Measurements from ENCODE around the gene COX20.
A peak's percentile ranks its signal among the peaks of the same experiment; 100 is the strongest.

Gene COX20

DNA sequence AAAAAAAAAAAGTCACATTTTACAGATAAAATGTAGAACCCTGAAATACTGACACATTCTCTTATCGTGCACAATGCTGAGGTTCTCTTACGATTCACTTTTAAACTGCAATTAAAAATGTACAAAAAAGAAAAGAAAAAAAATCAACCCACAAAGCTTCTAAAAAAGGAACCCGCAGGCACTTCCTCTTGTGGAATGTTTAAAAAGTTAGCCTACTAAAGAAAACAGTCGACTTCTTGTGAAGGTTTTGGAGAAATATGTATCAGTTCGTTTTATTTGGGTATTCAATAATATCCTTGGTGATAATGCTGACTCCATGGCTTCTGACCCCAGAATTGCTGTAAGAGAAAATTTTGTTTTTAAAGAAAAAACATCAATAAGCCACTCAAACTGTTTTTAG lies 18.7 kb downstream of the COX20 start:
- no peak for FAIRE-seq

DNA sequence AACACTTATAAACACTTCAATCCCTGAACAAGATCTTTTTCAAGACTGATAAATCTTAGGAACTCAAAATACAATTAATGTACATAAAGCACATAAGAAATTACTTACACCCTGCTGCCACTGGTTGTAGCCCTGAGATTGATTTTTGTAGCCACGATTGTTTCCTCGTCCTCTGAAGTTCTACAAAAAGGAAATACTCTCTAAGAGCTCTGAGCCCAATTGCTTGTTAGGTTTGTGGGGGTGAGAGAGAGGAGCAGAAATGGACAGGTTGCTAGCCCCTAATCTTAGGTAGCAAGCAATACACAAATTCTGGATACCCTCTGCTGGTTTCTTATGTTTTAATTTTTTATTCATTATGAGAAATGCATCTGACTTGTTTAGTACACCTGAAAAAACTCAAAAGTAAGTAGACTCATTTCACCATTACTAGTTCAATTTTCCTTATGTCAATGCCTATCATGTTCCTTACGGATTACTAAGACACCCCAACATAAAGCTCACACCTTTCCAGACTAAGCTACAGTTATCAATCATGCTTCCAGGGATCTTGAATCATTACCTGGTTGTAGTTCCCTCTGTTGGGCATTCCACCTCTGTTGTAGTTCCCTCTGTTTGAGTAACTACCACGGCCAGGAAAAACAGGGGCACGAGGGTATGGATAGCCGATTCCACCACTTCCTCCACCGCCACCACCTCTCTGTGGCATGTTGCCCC lies 19.6 kb downstream of the COX20 start:
- FAIRE-seq = no peak

DNA sequence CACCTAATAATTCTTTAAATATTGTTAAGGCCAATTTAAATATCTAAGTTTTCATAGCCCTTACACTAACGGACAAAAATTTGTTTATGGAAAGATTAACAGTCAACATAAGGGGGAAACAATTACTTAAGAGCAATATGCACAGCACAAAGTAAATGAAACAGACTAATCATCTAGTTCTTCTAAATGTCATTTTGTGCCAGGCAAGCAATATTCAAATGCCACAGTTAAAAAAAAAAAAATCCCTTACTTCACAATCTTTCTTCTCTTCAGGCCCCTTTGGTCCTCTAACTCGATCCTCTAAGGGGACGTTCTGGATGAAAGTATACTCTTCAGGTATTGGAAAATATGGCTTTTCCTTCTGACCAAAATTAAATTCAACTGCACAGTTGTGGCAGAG lies 22.3 kb downstream of the COX20 start:
- FAIRE-seq = no peak

DNA sequence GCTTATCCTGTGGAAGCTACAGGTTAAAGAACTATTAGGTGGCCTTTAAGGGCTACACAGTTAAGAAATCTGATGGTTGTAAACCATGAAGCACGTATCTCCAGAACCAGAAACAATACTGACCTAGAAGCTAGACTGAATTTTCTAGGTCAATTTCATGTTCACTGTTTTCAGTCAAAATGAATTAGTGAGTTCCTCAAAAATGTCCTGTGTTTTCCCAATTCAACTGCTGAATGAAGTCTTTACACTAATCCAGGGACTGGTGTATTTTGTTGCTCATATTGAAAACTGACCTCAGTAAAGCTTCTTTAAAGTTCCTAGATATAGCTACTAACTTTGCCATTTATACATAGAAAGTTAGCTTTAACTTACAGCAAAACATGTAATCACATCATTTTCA lies 22.9 kb downstream of the COX20 start:
- FAIRE-seq = no peak

DNA sequence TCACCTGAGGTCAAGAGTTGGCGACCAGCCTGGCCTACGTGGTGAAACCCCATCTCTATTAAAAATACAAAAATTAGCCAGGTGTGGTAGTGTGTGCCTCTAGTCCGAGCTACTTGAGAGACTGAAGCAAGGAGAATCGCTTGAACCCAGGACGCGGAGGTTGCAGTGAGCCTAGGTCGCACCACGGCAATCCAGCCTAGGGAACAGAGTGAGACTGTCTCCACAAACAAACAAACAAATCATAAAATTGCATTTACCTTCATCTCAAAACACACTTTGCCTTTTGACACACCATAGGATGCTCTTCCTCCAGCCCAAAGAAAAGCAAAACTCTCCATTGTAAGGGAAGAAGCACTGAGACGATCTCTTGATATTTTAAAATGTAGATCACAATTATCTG lies 24.6 kb downstream of the COX20 start:
- no peak for FAIRE-seq

DNA sequence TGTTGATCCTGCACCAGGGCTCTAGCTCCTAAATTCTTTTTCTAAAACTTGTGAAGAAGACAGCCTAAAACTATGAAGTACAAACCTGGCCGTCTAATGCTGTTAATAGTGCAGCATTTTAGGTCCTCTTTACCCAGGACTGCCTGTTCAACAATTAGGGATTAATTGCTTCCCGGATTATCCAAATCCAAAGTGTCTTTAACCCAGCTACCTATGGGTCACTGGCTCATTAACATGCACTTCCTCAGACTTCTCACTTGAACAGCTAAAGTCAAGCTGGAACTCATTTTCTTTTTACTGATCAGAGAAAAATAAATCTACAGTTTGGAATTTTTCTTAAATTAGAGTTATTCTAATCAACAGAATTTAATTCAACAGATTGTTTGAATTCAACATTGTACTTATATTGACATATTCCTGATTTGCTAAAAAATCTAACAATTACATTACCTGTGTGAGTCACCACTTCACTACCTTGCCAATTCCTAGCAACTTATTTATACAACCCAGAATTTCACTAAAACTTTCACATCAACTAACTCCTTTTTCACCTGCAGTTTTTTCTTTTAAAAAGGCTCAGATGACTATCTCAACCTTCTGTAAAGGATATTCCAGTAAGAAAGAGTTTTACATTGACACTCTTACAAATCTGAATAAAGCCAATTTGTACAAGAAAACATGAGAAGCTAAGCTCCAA lies 25.6 kb downstream of the COX20 start:
- no peak for FAIRE-seq

DNA sequence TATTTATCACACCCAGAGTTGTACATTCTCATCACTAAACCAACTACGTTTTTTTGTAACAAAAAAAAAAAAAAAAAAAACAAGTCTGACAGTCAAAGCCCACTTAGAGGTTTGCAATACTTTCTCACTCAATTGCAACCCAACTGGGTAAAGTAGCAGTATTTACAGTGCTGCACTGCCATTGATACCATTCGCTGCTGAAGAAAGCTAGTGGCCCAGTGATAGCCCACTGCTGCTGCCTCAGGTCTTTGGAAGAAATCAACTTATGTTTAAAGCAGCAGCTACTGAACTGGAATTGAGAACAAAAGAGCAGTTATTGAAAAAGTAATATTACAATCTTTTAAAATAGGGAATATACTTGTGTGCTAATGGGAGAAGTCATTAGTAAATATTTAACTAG lies 26.2 kb downstream of the COX20 start:
- FAIRE-seq = no peak

DNA sequence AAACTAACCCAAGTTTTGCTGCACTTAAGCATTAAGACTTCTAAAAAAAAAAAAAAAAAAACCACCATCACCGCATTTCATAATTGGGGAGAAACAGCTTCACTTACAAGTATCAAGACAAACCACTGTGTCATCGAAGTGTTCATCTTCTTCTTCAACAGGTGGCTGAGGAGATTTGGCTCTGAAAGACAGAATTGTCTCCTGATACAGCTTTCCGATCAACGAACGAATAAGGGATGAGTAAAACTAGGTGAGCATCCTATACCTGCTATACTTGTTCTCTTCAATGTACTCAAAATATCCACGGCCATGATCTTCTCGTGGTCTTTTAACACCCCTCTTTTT lies 26.9 kb downstream of the COX20 start:
- FAIRE-seq = no peak

DNA sequence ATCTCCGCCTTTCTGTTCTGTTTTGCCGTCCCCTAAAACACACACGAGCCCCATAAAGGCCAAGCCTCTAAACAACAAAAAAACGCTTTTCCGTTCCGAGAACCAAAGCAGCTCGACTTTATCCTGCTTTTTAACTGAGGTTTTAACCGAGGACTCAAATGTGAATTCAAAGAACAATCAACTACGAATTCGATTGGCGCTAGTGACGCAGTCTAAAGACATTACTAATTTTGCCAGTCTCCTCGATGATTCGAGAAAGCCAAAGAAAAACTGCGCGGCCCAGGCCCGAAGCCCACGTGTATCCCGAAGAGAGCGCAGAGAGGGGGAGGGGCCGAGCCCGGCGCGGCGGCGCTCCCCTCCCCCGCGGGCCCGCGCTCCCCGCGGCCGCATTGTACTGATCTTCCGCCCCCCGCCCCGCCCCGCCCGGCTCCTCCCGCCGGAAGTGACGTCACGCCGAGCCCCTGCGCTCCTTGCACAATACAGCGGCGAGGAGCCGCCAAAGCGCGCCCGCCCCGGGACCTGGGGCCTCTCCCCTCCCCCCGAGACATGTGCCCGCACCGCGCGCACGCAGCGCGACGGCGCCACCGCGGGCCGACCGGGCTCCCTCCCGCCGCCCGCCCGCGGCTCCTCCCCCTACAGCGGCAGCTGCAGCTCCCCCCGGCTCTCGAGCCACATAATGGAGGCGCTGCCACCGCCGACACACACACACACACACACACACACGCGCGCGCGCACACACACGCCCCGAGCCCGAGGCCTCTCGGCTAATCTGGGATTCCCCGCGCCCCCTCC lies 27.4 kb downstream of the COX20 start:
- FAIRE-seq = no peak

DNA sequence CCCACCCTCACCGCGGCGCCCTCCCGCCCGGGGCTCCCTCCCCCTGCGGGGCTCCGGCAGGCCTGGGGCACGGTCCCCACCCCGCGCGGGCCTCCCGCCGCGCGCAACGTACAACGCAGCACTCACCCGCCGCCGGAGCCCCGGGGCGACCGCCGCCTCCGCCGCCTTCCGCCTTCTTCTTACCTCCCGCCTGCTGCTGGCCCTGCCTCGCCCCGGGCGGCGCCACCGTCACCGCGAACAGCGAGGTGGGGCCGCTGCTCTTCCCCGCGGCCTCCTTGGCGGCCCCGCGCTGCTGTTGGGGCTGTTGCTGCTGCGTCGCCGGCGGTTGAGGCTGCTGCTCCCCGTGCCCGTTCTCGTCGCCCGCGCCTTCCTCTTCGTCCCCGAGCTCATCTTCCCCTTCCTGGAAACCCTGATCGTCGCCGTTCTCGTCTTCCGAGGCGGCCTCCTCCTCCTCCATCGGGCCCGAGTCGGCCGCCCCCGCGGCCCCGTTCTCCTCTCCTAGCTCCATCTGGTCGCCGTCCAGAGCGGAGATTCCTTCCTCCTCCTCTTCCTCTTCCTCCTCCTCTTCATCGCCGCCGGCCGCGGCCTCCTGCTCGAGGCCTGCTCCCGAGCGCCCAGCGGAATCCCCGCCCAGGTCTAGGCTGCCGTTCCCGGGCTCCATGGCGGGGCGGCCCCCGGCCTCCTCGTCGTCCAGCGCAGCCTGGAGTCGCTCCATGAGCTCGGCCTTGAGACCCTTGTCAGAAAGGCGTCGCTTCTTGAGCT lies 28.2 kb downstream of the COX20 start:
- no peak for FAIRE-seq

DNA sequence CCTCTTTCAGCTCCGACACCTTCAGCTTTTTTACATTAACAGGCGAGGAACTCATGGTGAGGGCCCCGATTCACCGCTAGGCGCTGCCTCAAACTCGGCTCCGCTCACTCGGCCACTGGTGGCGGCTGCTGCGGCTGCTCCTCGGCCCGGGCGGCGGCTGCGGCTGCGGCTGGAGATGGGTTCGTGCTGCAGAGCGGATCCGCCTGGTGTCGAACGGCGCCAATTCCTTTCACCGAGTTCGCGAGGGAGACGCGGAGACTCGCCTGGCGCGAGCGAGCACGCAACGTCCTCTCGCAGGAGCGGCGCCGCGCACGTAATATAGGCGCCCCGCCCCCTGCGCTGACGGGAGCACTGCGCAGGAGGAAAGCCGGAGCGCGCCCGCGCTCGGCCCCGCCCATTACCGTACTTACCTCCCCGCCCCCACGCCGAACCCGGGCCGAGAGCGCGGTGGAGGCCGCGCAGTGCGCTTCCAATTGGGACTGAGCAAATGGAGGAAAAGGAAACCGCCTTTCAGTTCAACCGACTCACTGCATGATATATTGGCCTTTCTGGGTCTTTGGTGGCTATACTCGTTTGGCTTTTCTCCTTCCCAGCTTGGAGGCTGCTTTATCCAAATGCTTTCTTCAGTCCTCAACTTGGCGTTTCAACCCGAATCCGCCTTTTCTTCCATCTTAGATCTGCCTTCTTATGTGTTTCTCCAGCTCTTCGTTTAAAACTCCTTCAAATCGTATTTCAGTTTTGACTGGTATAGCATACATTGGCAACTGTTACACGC lies 29.0 kb downstream of the COX20 start, which contains the start of gene HNRNPU:
TSS of gene HNRNPU (minus strand) at position 291 of the 775 bp plus-strand sequence. CDS start at position 55, 236 bp downstream.
- FAIRE-seq = peak; percentile 63

DNA sequence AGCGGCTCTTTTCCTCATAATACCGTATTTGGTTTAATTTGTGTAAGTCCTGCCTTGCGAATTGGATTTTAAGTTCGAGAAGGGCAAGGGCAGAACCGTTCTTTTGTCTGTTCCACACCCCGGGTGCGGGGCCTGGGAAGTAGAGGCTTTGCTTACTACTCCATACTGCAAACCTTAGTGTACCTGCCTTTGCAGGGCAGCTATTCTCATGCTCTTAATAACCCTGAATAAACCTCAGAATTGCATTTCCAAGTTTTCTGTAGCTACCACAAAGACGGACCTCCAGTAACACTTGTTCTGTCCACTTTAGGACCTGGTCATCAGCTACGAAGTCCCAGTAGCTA lies 29.5 kb downstream of the COX20 start:
- no peak for FAIRE-seq

DNA sequence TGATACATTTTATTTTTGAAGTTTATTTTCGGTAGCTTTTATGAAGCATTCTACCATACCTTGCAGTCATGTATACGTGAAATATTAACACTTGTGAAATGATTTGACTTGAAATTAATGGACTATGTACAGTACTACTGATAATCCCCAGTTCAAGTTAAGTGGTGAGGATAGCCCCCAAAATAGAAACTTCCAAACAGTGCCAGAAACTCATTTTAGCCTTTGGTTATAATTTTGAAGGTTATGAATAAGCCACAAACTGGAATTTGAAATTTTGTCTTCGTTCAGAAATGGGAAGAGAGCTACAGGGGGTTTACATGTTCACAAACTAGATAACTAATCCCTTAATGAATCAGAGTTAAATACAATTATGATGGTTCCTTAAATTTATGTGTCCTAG lies 30.4 kb downstream of the COX20 start:
- no peak for FAIRE-seq

DNA sequence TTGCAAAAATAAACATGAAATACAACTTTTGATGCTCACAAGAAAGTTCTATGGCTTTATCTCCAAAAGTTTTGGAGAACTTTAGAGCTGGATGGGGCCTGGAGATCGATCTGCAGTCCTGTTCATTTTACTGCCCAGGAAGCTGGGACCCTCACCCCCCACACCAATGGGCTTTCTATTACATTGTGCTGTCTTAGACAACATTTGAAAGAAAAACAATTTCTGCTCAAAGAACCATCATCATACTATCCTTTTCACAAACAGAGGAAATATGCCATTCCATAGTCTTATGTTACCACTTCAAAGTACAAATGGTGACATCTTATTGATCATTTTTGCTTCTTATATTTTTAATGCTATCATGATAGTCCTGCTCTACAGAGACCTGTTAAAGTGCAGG lies 30.9 kb downstream of the COX20 start:
- no peak for FAIRE-seq

DNA sequence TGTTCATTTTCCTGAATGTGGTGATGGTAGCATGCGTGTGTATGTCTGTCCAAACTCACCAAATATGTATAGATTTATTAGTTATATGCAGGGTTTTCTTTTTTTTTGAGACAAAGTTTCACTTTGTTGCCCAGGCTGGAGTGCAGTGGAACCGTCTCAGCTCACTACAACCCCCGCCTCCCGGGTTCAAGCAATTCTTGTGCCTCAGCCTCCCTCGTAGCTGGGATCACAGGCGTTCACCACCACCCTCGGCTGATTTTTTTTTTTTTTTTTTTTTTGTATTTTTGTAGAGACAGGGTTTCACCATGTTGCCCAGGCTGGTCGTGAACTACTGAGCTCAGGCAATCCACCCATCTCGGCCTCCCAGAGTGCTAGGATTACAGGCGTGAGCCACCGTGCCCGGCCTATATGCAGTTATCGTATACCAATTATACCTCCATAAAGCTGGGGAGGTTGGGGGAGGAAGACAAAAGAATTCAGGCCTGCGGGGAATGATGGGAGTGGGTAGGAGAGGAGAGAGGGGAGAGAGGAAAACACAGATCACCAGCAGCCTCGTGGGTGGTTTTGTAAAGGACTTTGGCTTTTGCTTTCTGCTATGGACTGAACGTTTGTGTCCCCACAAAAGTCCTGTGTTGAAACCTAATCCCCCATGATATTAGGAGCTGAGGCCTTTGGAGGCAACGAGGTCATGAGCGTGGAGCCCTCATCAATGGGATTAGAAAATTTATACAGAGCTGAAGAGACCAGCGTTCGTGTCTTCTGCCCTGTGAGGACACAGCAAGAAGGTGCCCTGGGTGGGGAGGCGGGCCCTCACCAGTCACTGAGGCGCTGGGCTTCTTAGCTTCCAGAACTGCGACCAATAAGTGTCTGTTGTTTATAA lies 33.3 kb downstream of the COX20 start:
- FAIRE-seq = no peak

DNA sequence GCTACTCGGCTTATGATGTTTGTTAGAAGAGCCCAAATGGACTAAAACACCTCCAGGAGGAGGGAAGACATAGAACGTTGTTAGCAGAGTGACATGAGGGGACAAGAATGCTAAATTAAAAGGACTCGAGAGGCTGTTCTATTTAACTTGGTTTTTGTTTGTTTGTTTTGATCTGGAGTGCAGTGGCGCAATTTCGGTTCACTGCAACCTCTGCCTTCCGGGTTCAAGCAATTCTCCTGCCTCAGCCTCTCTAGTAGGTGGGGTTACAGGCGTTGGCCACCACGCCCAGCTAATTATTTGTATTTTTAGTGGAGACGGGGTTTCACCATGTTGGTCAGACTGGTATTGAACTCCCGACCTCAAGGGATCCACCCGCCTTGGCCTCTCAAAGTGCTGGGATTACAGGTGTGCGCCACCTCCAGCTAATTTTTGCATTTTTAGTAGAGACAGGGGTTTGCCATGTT lies 33.9 kb downstream of the COX20 start:
- FAIRE-seq = no peak

DNA sequence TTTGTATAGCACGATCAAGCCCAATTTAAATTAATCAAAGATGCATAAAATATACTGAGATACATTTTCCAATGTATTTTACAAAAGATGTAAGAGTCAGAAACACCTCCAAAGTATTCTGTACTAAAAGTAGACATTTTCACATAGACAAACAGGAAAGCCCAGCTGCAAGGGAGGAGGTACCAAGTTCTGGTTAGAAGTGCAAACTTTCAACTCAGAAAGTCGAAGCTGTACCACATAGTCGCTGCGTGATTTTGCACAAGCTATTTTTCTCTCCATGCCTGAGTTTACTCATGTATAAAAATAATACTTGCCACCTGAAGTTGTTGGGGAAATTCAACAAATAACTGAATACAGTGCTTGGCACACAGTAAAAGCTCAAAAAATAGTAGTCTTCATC lies 34.5 kb downstream of the COX20 start:
- no peak for FAIRE-seq

DNA sequence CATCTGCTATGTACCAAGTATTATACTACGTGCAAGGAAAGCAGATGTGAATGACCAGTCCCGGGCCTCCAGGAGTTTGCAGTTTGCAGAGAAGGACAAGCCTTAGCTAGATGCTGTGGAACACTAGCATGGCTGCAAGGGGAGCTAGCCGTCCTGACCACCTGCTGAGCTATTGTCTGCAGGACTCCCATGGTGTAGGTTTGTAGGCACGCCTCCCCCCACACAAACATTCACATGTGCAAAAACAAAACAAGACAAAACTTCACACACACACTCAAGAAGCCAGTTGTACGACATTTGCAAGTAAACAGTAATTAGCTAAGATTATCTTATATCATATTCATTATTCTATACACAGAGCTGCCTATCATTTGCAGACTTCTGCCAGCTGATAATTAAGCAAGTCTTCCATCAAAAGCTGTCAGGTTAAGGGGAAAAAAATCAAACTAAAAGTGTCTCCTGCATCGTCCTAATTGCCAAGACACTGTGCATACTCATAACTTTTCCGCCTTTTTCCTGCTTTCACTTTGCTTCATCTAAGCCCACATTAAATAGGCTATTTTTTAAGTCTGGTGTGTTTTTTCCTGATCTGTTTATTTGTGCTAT lies 39.6 kb downstream of the COX20 start:
- no peak for FAIRE-seq

DNA sequence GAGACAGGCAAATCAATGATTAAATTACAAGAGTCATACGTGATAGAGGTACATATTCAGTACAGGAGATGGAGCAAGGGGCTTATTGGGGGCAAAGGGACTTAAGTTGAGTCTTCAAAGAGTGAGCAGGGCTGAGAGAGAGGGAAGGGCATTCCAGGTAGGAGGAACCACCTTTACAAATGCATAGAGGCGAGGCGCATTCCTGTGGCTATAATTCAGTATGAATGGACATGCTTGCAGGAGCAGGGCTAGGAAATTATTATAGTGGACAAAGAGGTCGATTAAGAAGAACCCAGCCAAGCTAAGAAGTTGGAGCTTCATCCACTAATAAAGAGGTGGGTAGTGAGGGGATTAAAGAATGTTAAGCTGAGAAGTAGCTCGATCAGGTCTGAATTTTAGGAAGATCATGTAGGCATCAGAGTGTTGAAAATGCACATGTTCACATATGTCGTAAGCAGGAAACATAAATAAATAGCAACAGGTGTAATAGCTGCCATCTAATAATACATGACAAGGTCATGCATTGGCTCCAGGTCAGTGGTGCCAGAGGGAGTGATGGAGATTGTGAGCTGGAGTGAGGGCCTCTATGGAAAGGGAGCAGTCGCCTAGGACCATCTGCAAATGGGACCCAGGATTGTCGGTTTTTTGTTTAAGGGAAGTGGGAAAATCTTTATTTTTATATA lies 40.9 kb downstream of the COX20 start:
- FAIRE-seq = no peak

DNA sequence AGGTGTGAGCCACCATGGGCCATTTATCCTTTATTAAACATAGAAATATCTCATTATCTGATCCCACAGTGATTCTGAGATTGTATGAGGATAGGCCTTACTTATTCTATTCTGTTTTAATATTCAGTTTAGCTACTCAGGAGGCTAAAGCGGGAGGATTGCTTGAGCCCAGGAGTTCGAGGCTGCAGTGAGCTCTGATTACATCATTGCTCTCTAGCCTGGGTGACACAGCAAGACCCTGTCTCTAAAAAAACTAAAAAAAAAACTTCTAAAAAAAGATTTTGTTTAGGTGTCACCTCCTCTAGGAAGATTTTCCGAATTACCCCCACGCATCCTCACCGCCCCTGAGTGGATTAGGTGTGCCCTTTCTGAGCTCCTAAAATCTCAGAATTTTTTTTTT lies 43.2 kb downstream of the COX20 start:
- FAIRE-seq = no peak
